DMS114 treated with DMSO at 0.1 percent for 48 hours (cell line): ENCODE measurements around the gene PCNT.

Experiments
- DNase-seq: peaks from one replicate; lab custom pipeline; 2025; ENCODE audit not compliant: unreplicated experiment; lab: John Stamatoyannopoulos, UW

PCNT gene

DNA sequence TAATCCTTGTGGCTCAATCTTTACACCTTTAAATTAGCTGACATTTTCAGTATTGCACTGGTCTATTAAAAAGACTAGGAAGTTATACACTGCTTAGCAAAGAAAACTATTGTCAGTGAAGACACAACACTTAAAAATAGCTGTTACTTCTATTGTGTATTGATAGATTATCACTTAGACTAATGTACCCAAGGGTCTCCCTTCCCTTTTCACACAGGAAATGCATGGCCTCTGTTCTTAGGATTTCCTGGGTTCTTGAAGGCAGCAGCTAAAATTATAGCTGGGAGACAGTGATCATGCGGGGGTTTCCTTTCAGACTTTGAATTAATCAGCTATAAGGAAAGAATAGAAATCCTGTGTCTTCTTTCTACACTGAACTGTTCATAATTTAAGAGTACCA is 147.6 kb downstream of the PCNT start:
- DNase-seq = no peak

DNA sequence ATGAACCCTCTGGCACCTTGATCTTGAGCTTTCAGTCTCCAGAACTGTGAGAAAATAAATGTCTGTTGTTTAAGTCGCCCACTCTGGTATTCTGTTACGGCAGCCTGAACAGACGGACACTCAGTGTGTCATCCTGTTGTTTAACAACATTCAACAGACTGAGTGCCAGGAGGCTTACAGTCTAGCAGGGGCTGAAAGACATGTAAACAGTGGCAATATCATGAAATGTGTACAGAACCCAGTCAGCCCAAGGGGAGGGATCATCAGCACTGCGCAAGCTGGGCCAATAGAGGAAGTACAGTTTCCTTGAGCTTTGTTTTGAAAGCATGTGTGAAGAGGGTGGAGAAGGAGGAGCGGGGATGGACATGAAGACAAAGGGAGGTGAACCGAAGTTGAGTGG is 148.3 kb downstream of the PCNT start:
- DNase-seq = no peak

DNA sequence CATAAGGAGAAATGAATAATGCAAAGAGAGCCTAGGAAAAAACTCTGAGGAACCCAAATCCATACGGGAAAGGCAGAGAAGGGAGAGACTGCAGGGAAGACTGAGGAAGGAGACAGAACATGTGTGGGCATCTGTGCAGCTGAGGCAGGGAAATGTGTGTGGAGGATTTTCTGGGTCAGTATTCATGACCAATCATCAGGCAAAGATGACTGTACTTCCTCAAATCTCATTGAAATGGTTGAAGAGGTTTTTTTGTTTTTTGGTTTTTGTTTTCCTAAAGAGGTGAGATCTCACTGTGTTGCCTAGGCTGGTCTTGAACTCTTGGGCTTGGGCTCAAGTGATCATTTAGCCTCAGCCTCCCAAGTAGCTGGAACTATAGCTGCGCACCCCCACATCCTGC is 150.4 kb downstream of the PCNT start:
- no peak for DNase-seq

DNA sequence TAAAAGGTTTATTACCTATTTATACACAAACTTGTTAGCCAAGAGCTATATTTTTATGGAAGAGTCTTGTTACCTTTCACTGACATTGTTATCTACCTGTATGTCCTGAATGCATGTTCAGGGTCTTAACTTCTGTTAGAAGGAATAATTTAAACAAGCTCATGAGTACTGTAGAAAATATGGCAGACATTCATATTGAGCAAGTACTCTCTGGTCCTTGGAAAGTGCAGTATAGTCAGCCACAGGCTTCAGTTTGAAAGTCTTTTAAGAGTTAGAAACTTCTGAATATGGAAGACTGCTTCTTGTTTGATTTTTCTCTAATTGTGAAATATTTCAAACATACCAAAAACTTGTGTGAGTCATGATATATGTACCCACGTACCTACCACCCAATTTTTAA is 151.3 kb downstream of the PCNT start:
- no peak for DNase-seq

DNA sequence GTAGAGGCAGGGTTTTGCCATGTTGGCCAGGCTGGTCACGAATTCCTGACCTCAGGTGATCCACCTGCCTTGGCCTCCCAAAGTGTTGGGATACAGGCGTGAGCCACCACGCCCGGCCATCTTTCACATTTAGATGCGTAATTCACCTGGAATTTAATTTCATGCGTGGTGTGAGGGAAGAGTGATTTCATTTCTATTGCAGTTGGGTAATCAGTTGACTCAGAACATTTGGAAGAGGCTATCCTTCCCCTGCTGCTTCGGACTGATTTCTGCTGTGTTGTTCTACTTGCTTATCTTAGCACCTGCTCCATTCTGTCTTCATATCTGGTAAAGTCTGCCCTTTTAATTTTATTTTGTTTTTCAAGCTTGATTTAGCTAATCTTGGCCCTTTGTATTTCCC is 153.8 kb downstream of the PCNT start:
- DNase-seq = no peak

DNA sequence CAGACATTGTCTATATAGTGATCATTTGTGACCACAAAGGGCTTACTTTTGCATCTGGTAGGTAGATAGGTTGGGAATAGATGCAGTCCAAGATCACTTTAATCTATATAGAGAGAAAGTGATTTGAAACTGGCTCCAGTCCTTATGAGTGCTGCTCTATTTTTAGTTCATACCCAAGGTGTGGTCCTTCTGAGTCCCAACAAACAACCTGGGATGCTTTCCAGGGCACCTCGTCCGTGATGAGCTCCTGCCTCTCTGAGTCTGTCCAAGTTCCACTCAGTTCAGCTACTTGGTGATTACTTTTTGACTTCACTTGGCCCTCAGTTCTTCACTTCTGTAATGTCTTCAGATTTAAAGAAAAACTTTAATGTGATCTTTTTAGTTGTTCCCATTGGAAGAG is 155.0 kb downstream of the PCNT start:
- DNase-seq = no peak

DNA sequence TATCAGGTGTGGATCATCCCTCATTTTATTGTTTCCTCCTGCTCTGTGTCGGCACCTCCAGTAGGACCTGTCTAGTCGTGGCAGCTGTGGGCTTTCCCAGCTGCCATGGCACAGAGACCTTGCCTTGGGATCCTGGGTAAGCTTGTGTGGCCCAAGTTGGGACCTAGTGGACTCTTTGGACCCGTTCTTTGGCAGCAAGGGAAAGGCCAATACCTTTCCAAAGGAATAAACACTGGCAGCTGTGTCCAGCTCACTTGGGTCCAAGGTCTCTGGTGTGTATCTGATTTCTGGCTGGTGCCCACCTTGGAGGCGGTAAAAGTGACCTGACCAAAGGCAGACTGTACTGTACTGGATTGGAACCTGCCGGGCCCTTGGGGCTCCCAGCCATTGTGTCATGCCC is 156.5 kb downstream of the PCNT start:
- no peak for DNase-seq

DNA sequence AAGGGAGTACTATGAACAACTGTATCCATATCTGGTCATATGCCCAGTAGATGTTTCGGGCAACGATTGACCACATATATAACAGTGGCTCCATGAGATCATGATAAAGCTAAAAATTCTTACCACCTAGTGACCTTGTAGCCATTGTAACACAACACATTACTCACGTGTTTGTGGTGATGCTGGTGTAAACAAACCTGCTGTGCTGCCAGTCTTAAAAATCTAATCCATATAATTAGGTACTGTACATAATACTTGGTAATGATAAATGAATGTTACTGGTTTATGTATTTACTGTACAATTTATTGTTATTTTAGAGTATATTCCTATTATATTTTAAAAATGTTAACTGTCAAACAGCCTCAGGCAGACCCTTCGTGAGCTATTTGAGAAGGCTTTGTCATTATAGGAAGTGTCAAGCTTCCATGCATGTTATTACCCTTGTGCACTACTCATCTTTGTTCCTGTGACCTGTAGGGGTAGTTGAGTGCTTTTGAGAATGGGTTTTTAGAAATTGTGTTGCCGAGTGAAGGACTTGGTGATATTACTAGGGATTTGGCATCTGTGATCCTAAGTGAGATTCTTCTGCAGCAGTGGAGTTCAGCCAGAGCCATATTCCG is 158.4 kb downstream of the PCNT start:
- no peak for DNase-seq

DNA sequence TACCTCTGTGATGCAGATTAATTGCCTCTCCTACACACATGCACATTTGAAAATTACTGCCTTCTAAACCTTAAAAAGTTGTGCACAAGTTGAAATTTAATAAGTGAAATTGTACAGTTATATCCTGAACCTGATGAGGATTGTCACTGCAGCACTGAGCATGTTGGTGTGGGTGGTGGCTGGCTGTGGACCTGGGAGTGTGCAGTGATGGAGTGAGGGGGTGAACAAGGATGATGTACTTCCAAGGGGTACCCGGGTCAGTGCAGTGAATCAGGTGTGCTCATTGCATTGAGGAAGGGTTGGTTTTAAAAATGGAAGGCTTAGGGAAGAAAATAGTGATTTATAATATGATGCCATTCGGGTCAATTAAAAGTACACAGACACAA is 158.9 kb downstream of the PCNT start:
- no peak for DNase-seq

DNA sequence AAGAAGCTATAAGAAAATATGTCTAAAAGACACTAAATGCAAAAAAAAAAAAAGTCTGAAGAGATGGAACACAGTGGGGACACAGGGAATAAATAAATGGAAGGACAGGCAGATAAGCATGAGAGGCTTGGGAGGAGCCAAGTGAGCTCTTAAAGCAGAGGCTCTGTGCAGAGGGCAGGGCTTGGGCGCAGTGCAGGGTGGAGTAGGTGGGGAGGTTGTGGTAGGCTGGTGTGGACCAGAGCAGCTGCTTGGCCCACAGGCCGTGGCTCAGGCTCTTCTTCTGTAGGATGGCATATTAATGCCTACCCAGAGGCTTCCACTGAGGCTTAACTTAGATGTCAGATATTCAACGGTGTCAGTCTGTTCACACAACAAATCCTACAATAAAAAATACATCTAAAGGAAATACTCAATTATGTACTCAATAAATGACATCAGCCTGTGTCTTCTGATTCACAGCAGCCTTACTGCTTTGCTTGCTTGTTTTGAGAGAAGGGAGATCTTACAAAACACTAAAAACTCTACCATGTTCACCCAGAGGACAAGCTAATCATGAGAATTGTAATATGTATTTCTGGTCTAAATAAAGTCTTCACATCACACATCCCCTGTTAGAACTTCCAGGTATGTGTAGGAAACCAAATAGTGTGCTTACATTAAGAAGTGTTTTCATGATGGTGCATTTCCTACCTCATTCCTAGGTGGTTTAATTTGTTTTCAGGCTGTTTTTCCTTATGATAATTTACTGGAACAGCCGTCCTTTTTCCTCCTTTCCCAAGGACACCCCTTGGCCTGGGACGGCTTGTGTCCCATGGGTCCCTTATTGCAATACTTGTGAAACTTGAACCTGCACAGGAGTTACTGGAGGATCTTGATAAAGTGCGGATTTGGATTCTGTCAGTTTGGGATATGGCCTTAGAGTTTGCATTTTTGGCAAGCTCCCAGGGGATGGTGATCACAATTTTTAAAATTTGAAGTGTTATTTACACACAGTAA is 159.6 kb downstream of the PCNT start:
- DNase-seq = no peak

DNA sequence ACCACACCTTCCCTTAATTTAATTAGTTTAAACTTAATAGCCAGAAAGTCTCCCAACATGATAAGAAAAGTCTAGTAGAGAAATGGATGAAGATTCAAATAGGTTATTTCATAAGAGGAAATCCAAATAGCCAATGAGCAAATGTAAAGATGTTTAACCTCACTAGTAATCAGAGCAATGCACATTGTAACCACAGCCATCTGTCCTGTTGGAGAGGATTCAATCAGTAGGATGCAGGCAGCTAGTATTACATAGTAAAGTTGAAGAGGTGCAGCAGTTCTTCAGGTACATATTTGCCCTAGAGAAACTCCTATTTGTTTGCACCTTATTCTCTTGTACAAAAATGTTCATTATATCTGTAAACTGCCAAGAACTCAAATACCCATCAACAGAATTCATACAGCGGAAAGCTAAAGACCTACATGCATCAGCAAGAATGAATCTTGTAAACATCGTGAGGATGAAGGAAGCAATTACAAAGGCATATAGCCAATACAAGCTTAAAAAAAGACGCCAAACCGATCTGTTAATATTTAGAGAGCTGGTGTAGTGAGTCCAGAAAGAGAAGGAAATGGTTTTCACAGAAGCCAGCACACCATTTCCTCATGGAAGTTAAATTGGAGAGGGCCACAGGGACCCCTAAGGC is 162.6 kb downstream of the PCNT start:
- DNase-seq = no peak

DNA sequence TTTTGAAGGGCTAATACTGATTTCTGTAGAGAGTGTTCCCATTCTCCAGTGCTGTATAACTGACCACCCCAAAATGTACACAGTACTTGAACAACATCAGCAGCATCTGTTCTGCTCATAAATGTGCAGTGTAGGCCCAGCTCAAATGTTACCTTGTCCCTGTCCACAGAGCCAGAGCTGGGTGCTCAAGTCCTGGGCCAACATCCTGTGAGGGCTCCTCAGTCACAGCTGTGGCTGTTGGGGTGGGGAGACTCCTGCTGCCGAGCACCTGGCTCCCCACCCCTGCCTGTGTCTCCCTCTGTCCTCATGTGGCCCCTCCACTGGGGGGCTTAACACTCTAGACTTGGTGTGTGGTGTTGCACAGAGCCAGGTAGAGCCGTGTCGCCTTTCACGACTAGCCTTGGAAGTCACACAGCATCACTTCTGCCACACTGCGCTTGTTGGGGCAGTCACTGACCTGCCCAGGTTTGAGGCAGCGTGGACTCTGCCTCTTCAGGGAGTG is 165.3 kb downstream of the PCNT start:
- DNase-seq = no peak

DNA sequence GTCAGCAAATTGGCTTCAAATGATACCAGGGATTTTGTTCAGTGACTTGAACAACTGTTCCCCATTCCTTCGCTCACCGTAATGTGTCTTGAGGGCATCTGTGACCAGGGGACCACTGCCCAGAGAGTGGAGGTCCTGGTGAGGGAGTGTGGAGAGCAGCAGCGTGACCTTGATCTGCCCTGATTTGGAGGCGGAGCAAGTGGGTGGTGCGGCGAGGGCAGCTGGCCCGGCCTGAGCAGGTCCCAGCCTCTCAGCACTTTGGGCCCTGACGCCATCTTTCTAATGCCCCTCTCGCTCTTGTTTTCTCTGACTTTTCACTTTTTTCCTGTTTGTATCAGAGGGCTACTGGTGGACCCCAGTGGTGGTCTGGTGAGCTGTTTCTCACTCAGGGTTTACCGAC is 165.8 kb downstream of the PCNT start:
- DNase-seq = no peak

DNA sequence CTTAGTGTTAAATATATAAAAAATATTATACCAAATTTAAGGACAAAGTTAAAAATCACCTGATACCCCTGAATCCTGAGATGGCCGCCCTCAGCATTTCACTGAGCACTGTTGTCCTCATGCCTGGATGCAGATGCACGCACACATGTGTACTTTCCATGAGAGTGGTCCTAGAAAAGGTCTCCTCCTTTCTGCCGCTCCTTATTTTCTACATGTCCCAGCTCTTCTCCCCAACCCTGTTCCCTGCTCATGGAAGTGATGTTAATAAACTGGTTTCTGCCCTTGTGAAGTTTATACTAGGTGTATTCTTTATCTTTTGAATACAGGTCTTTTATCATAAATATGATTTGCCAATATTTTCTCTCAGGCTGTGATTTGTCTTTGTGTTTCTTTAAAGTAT is 167.6 kb downstream of the PCNT start:
- DNase-seq = no peak

DNA sequence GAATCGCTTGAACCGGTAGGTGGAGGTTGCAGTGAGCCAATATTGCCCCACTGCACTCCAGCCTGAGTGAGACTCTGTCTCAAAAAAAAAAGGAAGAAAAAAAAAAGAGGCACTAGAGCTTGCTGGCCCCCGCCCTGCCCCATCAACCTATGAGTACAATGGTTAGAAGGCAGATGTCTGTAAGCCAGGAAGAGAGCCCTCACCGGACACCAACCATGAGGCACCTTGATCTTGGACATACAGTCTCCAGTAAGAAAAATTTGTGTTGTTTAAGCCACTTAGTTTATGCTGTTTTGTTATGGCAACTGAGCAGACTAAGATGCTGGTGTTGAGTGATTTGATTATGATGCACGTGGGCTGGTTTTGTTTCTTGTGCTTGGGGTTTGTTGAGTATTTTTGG is 168.9 kb downstream of the PCNT start:
- DNase-seq = no peak

DNA sequence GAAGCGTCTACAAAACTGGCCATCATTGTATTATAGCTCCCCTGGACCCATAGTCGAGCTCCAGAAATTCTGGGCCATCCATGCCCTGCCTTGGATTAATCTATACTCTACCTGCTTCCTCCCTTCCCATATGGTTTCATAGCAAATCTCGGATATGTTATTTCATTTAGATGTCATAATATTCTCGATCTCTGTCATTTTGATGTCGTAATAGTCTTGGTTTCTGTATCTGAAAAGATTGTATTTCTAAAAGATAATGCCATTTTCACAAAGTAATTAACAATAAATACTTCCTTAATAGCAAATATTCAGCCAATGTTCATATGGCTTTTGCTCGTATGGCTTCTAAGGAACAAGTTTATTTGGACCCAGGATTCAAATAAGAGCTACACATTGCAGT is 169.9 kb downstream of the PCNT start:
- DNase-seq = no peak
